Stomach (tissue), 4 donors: ENCODE data around the gene DGCR6.
"Not testable (repeated sequence)": the region's sequence is repeated elsewhere in the genome, so short reads cannot be mapped to it uniquely, and the experiment has no call there.

Experiments
- CTCF ChIP-seq, 7 experiments: fragments of 450-650 bp in 4 of 7; fragments of 200-600 bp in 3 of 7; sonication (generic) in 3 of 7; IDR thresholded peaks; one replicate each; pipeline ENCODE4 v1.5.1; 2016 to 2019; ENCODE audit warnings: antibody characterized with exemption in 7 of 7, control low read depth in 2 of 7, mild to moderate bottlenecking in 1 of 7
- EP300 ChIP-seq: sonication (generic); formaldehyde crosslinking; IDR thresholded peaks from one replicate; pipeline ENCODE4 v1.6.1; 2017; ENCODE audit warnings: antibody characterized with exemption
- POLR2A ChIP-seq, 4 donors: fragments of 450-650 bp; IDR thresholded peaks; one replicate each; pipeline ENCODE4 v1.6.1; 2016; ENCODE audit warnings: antibody characterized with exemption in 4 of 4, control low read depth in 2 of 4, mild to moderate bottlenecking in 1 of 4, moderate library complexity in 1 of 4
- POLR2AphosphoS5 ChIP-seq, 3 donors: sonication (generic); formaldehyde crosslinking; IDR thresholded peaks; one replicate each; pipeline ENCODE4 v1.6.1; 2016; ENCODE audit warnings: antibody characterized with exemption in 3 of 3

GRCh38 chr22:18915550-18915949 lies 9.4 kb downstream of the DGCR6 start:
- not testable (repeated sequence) for TF ChIP-seq CTCF (IDR thresholded peaks at IDR 0.05); POLR2AphosphoS5 (IDR thresholded peaks at IDR 0.05); POLR2A (IDR thresholded peaks at IDR 0.05); EP300
